ENCODE results near the gene ILF2.

GRCh38 chr1:153614906-153615305 lies 55.9 kb downstream of the ILF2 start:
- TF ChIP-seq, protein P1, sequence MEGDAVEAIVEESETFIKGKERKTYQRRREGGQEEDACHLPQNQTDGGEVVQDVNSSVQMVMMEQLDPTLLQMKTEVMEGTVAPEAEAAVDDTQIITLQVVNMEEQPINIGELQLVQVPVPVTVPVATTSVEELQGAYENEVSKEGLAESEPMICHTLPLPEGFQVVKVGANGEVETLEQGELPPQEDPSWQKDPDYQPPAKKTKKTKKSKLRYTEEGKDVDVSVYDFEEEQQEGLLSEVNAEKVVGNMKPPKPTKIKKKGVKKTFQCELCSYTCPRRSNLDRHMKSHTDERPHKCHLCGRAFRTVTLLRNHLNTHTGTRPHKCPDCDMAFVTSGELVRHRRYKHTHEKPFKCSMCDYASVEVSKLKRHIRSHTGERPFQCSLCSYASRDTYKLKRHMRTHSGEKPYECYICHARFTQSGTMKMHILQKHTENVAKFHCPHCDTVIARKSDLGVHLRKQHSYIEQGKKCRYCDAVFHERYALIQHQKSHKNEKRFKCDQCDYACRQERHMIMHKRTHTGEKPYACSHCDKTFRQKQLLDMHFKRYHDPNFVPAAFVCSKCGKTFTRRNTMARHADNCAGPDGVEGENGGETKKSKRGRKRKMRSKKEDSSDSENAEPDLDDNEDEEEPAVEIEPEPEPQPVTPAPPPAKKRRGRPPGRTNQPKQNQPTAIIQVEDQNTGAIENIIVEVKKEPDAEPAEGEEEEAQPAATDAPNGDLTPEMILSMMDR (IDR thresholded peaks at IDR 0.05): no peak
- TF ChIP-seq EZH2 (IDR thresholded peaks at IDR 0.05; ENCODE audit: borderline replicate concordance, insufficient read depth, low read depth, low read length, poor library complexity, severe bottlenecking): no peak

Data from B cell (primary cell).